Progenitor cell of endocrine pancreas (in vitro differentiated cells): Measurements from ENCODE around the gene ELF2. TPM values are rescaled to one million over a fixed set of nuclear protein-coding genes. Genes with fewer than 3 reads are reported as not detected.

Source experiments
- DNase-seq: peaks from one replicate; pipeline ENCODE4 v3.0.0; 2021; ENCODE audit warnings: low spot score; ENCODE audit not compliant: unreplicated experiment
- H3K27ac Mint-ChIP-seq: 2 replicates; pipeline ENCODE4 v1.8.0; 2021; ENCODE audit warnings: mild to moderate bottlenecking, moderate library complexity, mixed read lengths
- H3K27me3 Mint-ChIP-seq: 2 replicates; pipeline ENCODE4 v1.8.0; 2021; ENCODE audit warnings: mixed read lengths
- H3K36me3 Mint-ChIP-seq: 2 replicates; pipeline ENCODE4 v1.8.0; 2022; ENCODE audit warnings: mixed read lengths; ENCODE audit not compliant: insufficient read depth
- H3K4me1 Mint-ChIP-seq: 2 replicates; pipeline ENCODE4 v1.8.0; 2021; ENCODE audit warnings: low read depth, mixed read lengths
- H3K4me3 Mint-ChIP-seq: 2 replicates; pipeline ENCODE4 v1.8.0; 2021; ENCODE audit warnings: low read depth, mild to moderate bottlenecking, moderate library complexity, mixed read lengths
- H3K9me3 Mint-ChIP-seq: 2 replicates; pipeline ENCODE4 v1.8.0; 2021; ENCODE audit warnings: low read depth, mixed read lengths
- CTCF ChIP-seq: fragments of 200-600 bp; sonication (generic); IDR thresholded peaks from one replicate; pipeline ENCODE4 v1.5.0; 2021; ENCODE audit warnings: antibody characterized with exemption, mild to moderate bottlenecking; ENCODE audit not compliant: unreplicated experiment
- total RNA-seq: library from RNA; stranded (reverse); gene quantifications from 2 replicates; pipeline ENCODE4 v1.2.1, GENCODE V29; 2021

Gene ELF2
- total RNA-seq, 1 donor from 2014 or later, result 56.5 TPM

- H3K27me3 Mint-ChIP-seq, result no peaks in the 10 kb centered on the region
- peaks cover 45% of the 10 kb centered on the region for H3K4me1 Mint-ChIP-seq
- DNase-seq, result no peak
- TF ChIP-seq CTCF, result no peak
- no peaks in the 10 kb centered on the region for H3K9me3 Mint-ChIP-seq
- peak overlapping the region; percentile 64 for H3K4me3 Mint-ChIP-seq
- peak overlapping the region; percentile 82 for H3K27ac Mint-ChIP-seq
- H3K36me3 Mint-ChIP-seq, result peaks cover 7% of the 10 kb centered on the region
These were observed 157.9 kb downstream of the ELF2 start for GRCh38 chr4:139018971-139019758.

- Mint-ChIP-seq H3K27me3 (peaks cover 5% of the 10 kb centered on the region), H3K27ac (peak overlapping the region; percentile 82), H3K9me3 (no peaks in the 10 kb centered on the region), H3K4me1 (peaks cover 41% of the 10 kb centered on the region), H3K36me3 (peaks cover 4% of the 10 kb centered on the region), H3K4me3 (peak overlapping the region; percentile 64)
- no peak for TF ChIP-seq CTCF
- no peak for DNase-seq
These were observed 158.5 kb downstream of the ELF2 start for GRCh38 chr4:139018501-139018900.

- no peak for TF ChIP-seq CTCF
- Mint-ChIP-seq H3K4me3 (peak overlapping the region; percentile 64), H3K27me3 (peaks cover 5% of the 10 kb centered on the region), H3K27ac (peak overlapping the region; percentile 82), H3K36me3 (peaks cover 1% of the 10 kb centered on the region), H3K4me1 (peaks cover 38% of the 10 kb centered on the region), H3K9me3 (no peaks in the 10 kb centered on the region)
- no peak for DNase-seq
These were observed 159.2 kb downstream of the ELF2 start for GRCh38 chr4:139017861-139018260.

- TF ChIP-seq CTCF, result no peak
- H3K4me1 Mint-ChIP-seq, result peaks cover 40% of the 10 kb centered on the region
These were observed 161.0 kb downstream of the ELF2 start for GRCh38 chr4:139015948-139016471.

GRCh38 chr4:139015269-139015947, 161.6 kb downstream of the ELF2 start, which contains the start of gene NOCT:
Gene NOCT, plus strand, starts transcription at chr4:139015781. Its CDS starts 201 bp downstream, at chr4:139015982.
- Mint-ChIP-seq H3K4me1 (peaks cover 34% of the 10 kb centered on the region), H3K36me3 (peaks cover 1% of the 10 kb centered on the region), H3K27ac (peak within 1 kb of the TSS; percentile 100), H3K4me3 (peak within 1 kb of the TSS; percentile 95), H3K27me3 (peaks cover 5% of the 10 kb centered on the region), H3K9me3 (no peaks in the 10 kb centered on the region)
- peak; percentile 9 for TF ChIP-seq CTCF
- peak; percentile 81 for DNase-seq

More at GRCh38 chr4:139015948-139016471, 161.0 kb downstream of the ELF2 start:
- H3K9me3 Mint-ChIP-seq, result no peaks in the 10 kb centered on the region
- peaks cover 5% of the 10 kb centered on the region for H3K27me3 Mint-ChIP-seq
- H3K27ac Mint-ChIP-seq, result peak overlapping the region; percentile 96
- no peak for DNase-seq
- peak overlapping the region; percentile 95 for H3K4me3 Mint-ChIP-seq
- peaks cover 1% of the 10 kb centered on the region for H3K36me3 Mint-ChIP-seq
